Sigmoid colon (tissue), 3 donors: ENCODE results near the gene METTL22.

Source experiments
- POLR2A ChIP-seq, 2 donors: fragments of 450-650 bp; IDR thresholded peaks; one replicate each; pipeline ENCODE4 v1.6.1; 2016; ENCODE audit warnings: antibody characterized with exemption in 2 of 2, mild to moderate bottlenecking in 2 of 2, moderate library complexity in 2 of 2
- TF ChIP-seq, protein P1 (sequence below), 4 experiments: fragments of 450-650 bp in 3 of 4; fragments of 200-600 bp in 1 of 4; IDR thresholded peaks; one replicate each; pipeline ENCODE4 v1.5.1; 2016 to 2019; ENCODE audit warnings: antibody characterized with exemption in 4 of 4, mild to moderate bottlenecking in 3 of 4, moderate library complexity in 2 of 4

DNA sequence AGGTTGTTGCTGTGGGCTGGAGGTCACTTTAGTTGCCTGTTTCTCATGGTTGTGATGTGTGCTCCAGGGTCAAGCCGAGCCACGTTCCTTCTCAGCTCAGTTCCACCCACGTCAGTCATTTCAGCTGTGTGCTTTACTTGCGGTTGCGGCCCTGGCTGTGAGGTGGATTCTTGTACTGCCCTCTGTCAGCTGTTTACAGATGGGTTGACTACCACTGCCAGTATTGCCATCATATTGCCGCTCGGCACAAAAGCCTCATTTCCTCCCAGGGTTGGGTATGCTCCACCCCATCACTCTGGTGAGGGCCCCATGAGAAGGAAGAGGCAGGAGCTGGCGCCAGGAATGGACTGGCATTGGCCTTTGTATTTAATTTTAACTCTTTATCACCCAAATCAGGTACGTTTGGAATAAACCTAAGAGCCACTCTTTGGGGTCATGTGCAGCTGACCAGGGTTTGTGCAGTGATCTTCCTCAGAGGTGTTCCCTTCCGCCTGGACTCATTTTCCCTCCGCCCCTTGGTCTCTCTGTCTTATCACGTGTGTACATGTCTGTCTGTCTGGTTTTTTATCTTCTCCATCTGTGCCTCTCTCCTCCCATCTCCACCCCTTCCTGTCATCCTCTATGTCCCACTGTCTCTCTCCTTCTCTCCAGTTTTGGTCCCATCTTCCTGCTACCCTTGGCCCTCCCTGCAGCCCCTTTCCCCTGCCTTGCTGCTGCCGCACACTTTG is 25.0 kb downstream of the METTL22 start:
- no peak for TF ChIP-seq POLR2A (IDR thresholded peaks at IDR 0.05)
- TF ChIP-seq, protein P1, sequence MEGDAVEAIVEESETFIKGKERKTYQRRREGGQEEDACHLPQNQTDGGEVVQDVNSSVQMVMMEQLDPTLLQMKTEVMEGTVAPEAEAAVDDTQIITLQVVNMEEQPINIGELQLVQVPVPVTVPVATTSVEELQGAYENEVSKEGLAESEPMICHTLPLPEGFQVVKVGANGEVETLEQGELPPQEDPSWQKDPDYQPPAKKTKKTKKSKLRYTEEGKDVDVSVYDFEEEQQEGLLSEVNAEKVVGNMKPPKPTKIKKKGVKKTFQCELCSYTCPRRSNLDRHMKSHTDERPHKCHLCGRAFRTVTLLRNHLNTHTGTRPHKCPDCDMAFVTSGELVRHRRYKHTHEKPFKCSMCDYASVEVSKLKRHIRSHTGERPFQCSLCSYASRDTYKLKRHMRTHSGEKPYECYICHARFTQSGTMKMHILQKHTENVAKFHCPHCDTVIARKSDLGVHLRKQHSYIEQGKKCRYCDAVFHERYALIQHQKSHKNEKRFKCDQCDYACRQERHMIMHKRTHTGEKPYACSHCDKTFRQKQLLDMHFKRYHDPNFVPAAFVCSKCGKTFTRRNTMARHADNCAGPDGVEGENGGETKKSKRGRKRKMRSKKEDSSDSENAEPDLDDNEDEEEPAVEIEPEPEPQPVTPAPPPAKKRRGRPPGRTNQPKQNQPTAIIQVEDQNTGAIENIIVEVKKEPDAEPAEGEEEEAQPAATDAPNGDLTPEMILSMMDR (IDR thresholded peaks at IDR 0.05), result no peak
